NCI-H2107 (cell line): Measurements from ENCODE around the gene BRINP1.
"Not testable (repeated sequence)": the region's sequence is repeated elsewhere in the genome, so short reads cannot be mapped to it uniquely, and the experiment has no call there.

Experiments used
- DNase-seq: peaks from one replicate; lab custom pipeline; 2025; lab: John Stamatoyannopoulos, UW

Gene BRINP1

GRCh38 chr9:119213471-119213870, 155.8 kb downstream of the BRINP1 start:
- DNase-seq: no peak

GRCh38 chr9:119197893-119198607, 171.2 kb downstream of the BRINP1 start:
- no peak for DNase-seq

- no peak for DNase-seq
Measured at GRCh38 chr9:119195521-119195920, 173.7 kb downstream of the BRINP1 start.

GRCh38 chr9:119185298-119185697, 183.9 kb downstream of the BRINP1 start:
- no peak for DNase-seq

- DNase-seq: no peak
Measured at GRCh38 chr9:119184265-119184936, 184.8 kb downstream of the BRINP1 start.

- DNase-seq: no peak
Measured at GRCh38 chr9:119181561-119181960, 187.7 kb downstream of the BRINP1 start.

- DNase-seq: no peak
Measured at GRCh38 chr9:119180897-119181296, 188.3 kb downstream of the BRINP1 start.

- DNase-seq: no peak
Measured at GRCh38 chr9:119179701-119180100, 189.5 kb downstream of the BRINP1 start.

- no peak for DNase-seq
Measured at GRCh38 chr9:119177196-119177595, 192.0 kb downstream of the BRINP1 start.

GRCh38 chr9:119175581-119175980, 193.7 kb downstream of the BRINP1 start:
- no peak for DNase-seq

- not testable (repeated sequence) for DNase-seq
Measured at GRCh38 chr9:119169222-119169621, 200.0 kb downstream of the BRINP1 start.

- DNase-seq: no peak
Measured at GRCh38 chr9:119167876-119168275, 201.4 kb downstream of the BRINP1 start.

- no peak for DNase-seq
Measured at GRCh38 chr9:119167267-119167666, 202.0 kb downstream of the BRINP1 start.

GRCh38 chr9:119166096-119166495, 203.1 kb downstream of the BRINP1 start:
- DNase-seq: no peak

GRCh38 chr9:119165131-119165530, 204.1 kb downstream of the BRINP1 start:
- DNase-seq: no peak

GRCh38 chr9:119164716-119165115, 204.5 kb downstream of the BRINP1 start:
- DNase-seq: no peak

- DNase-seq: no peak
Measured at GRCh38 chr9:119160551-119160950, 208.7 kb downstream of the BRINP1 start.

- no peak for DNase-seq
Measured at GRCh38 chr9:119159386-119159785, 209.8 kb downstream of the BRINP1 start.

- no peak for DNase-seq
Measured at GRCh38 chr9:119157196-119157595, 212.0 kb downstream of the BRINP1 start.

GRCh38 chr9:119156354-119156753, 212.9 kb downstream of the BRINP1 start:
- no peak for DNase-seq

GRCh38 chr9:119154527-119154926, 214.7 kb downstream of the BRINP1 start:
- no peak for DNase-seq

- no peak for DNase-seq
Measured at GRCh38 chr9:119153402-119153801, 215.8 kb downstream of the BRINP1 start.

GRCh38 chr9:119148855-119149254, 220.4 kb downstream of the BRINP1 start:
- DNase-seq: no peak

- DNase-seq: no peak
Measured at GRCh38 chr9:119137479-119137878, 231.8 kb downstream of the BRINP1 start.
